MM.1S (cell line): ENCODE results near the gene RPL10.

ENCODE experiments used
- EZH2 ChIP-seq: fragments of 300-600 bp; sonication (generic); optimal IDR thresholded peaks from 2 replicates; pipeline ENCODE3; 2017; ENCODE audit warnings: low read depth, mild to moderate bottlenecking, antibody characterized with exemption, low read length, mixed read lengths
- EZH2phosphoT487 ChIP-seq: fragments of 300-600 bp; sonication (generic); IDR thresholded peaks from 2 replicates; pipeline ENCODE4 v1.6.1; 2018; ENCODE audit warnings: antibody characterized with exemption, low read length
- TF ChIP-seq, protein P1 (sequence below): fragments of 300-600 bp; sonication (generic); IDR thresholded peaks from 2 replicates; pipeline ENCODE4 v1.5.1; 2016; ENCODE audit warnings: antibody characterized with exemption, low read length, mixed read lengths

- TF ChIP-seq, protein P1, sequence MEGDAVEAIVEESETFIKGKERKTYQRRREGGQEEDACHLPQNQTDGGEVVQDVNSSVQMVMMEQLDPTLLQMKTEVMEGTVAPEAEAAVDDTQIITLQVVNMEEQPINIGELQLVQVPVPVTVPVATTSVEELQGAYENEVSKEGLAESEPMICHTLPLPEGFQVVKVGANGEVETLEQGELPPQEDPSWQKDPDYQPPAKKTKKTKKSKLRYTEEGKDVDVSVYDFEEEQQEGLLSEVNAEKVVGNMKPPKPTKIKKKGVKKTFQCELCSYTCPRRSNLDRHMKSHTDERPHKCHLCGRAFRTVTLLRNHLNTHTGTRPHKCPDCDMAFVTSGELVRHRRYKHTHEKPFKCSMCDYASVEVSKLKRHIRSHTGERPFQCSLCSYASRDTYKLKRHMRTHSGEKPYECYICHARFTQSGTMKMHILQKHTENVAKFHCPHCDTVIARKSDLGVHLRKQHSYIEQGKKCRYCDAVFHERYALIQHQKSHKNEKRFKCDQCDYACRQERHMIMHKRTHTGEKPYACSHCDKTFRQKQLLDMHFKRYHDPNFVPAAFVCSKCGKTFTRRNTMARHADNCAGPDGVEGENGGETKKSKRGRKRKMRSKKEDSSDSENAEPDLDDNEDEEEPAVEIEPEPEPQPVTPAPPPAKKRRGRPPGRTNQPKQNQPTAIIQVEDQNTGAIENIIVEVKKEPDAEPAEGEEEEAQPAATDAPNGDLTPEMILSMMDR: no peak
- TF ChIP-seq EZH2 (no peak), EZH2phosphoT487 (no peak)
These were observed 46.8 kb upstream of the RPL10 start for GRCh38 chrX:154351183-154352011.
